OCI-LY1 (cell line): ENCODE results near the gene UBA52.

Experiments used
- H2AFZ ChIP-seq: fragments of 200-600 bp; sonication (generic), shearing (Covaris generic); 2 replicates; pipeline ENCODE4 v1.6.0; 2014; ENCODE audit warnings: antibody characterized with exemption, mild to moderate bottlenecking, low read length
- H3F3A ChIP-seq: fragments of 200-600 bp; sonication (generic), shearing (Covaris generic); 2 replicates; pipeline ENCODE4 v1.6.0; 2014; ENCODE audit warnings: mild to moderate bottlenecking, antibody characterized with exemption, low read length, moderate library complexity; ENCODE audit not compliant: insufficient read depth
- H3K27ac ChIP-seq: fragments of 200-600 bp; sonication (generic); 2 replicates; pipeline ENCODE4 v1.5.1; 2014; ENCODE audit warnings: low read length, mixed run types, mild to moderate bottlenecking, low read depth; ENCODE audit not compliant: poor library complexity, severe bottlenecking
- H3K27me3 ChIP-seq: fragments of 200-600 bp; sonication (generic); 2 replicates; pipeline ENCODE4 v1.6.0; 2014; ENCODE audit warnings: antibody characterized with exemption, mild to moderate bottlenecking, low read length, moderate library complexity; ENCODE audit not compliant: insufficient read depth
- H3K36me3 ChIP-seq: fragments of 200-600 bp; sonication (generic); 2 replicates; pipeline ENCODE4 v1.6.1; 2014; ENCODE audit warnings: mild to moderate bottlenecking, antibody characterized with exemption, low read length, moderate library complexity, mixed read lengths; ENCODE audit not compliant: insufficient read depth
- H3K4me1 ChIP-seq: fragments of 200-600 bp; sonication (generic); 2 replicates; pipeline ENCODE4 v1.5.1; 2014; ENCODE audit warnings: mild to moderate bottlenecking, low read length, moderate library complexity; ENCODE audit not compliant: insufficient read depth, severe bottlenecking
- H3K4me2 ChIP-seq: fragments of 200-600 bp; sonication (generic), shearing (Covaris generic); 2 replicates; pipeline ENCODE4 v1.6.1; 2014; ENCODE audit warnings: low read length
- H3K4me3 ChIP-seq: fragments of 200-600 bp; sonication (generic); 2 replicates; pipeline ENCODE4 v1.5.1; 2014; ENCODE audit warnings: low read length, low read depth, mild to moderate bottlenecking, mixed read lengths; ENCODE audit not compliant: poor library complexity, severe bottlenecking
- H3K79me2 ChIP-seq: fragments of 200-600 bp; shearing (Covaris generic); 2 replicates; pipeline ENCODE4 v1.6.1; 2016; ENCODE audit warnings: mixed run types, low read length, mixed read lengths; ENCODE audit not compliant: insufficient read depth
- H3K9ac ChIP-seq: fragments of 200-600 bp; sonication (generic), shearing (Covaris generic); 2 replicates; pipeline ENCODE4 v1.6.1; 2014; ENCODE audit warnings: mild to moderate bottlenecking, low read length, mixed read lengths
- H3K9me2 ChIP-seq: fragments of 200-600 bp; sonication (generic), shearing (Covaris generic); 2 replicates; pipeline ENCODE4 v1.6.1; 2014; ENCODE audit warnings: low read depth, mild to moderate bottlenecking, low read length, mixed read lengths
- H3K9me3 ChIP-seq: fragments of 200-600 bp; shearing (Covaris generic); 2 replicates; pipeline ENCODE4 v1.6.1; 2014; ENCODE audit warnings: low read length, mixed read lengths
- H4K20me1 ChIP-seq: fragments of 200-600 bp; sonication (generic), shearing (Covaris generic); 2 replicates; pipeline ENCODE4 v1.6.0; 2016; ENCODE audit warnings: mild to moderate bottlenecking, low read length; ENCODE audit not compliant: insufficient read depth
- EZH2 ChIP-seq: fragments of 200-600 bp; sonication (generic), shearing (Covaris generic); IDR thresholded peaks from 2 replicates; pipeline ENCODE4 v1.8.0; 2017; ENCODE audit warnings: borderline replicate concordance, mixed run types, mild to moderate bottlenecking, antibody characterized with exemption, low read length, moderate library complexity, mixed read lengths
- TF ChIP-seq, protein P1 (sequence below): fragments of 200-600 bp; sonication (generic), shearing (Covaris generic); IDR thresholded peaks from 2 replicates; pipeline ENCODE4 v1.5.1; 2017; ENCODE audit warnings: mild to moderate bottlenecking, antibody characterized with exemption, low read length, moderate library complexity, mixed read lengths

The UBA52 gene

DNA sequence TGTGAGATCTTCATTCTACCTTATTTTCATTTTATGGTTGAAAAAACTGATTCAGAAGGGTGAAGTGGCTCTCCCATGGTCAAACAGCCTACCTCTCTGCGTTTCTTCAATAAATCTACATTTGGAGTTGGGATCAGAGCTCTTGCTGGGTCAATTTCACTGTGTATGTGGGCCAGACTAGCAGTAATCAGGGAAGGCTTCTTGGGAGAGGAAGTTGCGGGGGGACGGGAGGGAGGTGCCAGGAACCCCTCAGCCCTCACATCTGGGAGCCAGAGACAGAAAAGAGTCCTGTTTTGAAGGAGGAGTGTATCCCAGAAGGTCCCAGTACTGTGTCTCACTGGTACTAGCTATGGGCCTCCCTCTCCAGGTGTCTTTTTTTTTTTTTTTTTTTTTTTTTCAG is 13.1 kb upstream of the UBA52 start:
- H3K79me2 ChIP-seq, result peaks cover 13% of the 10 kb centered on the region
- H4K20me1 ChIP-seq, result no peaks in the 10 kb centered on the region
- H3K4me1 ChIP-seq, result peaks cover 30% of the 10 kb centered on the region
- H3K9me3 ChIP-seq, result no peaks in the 10 kb centered on the region
- H2AFZ ChIP-seq, result no peak overlapping the region
- no peaks in the 10 kb centered on the region for H3K27me3 ChIP-seq
- H3F3A ChIP-seq, result no peaks in the 10 kb centered on the region
- TF ChIP-seq, protein P1, sequence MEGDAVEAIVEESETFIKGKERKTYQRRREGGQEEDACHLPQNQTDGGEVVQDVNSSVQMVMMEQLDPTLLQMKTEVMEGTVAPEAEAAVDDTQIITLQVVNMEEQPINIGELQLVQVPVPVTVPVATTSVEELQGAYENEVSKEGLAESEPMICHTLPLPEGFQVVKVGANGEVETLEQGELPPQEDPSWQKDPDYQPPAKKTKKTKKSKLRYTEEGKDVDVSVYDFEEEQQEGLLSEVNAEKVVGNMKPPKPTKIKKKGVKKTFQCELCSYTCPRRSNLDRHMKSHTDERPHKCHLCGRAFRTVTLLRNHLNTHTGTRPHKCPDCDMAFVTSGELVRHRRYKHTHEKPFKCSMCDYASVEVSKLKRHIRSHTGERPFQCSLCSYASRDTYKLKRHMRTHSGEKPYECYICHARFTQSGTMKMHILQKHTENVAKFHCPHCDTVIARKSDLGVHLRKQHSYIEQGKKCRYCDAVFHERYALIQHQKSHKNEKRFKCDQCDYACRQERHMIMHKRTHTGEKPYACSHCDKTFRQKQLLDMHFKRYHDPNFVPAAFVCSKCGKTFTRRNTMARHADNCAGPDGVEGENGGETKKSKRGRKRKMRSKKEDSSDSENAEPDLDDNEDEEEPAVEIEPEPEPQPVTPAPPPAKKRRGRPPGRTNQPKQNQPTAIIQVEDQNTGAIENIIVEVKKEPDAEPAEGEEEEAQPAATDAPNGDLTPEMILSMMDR, result no peak
- TF ChIP-seq EZH2, result no peak
- peak overlapping the region; percentile 97 for H3K4me2 ChIP-seq
- H3K9ac ChIP-seq, result peak overlapping the region; percentile 91
- peaks cover 19% of the 10 kb centered on the region for H3K36me3 ChIP-seq
- peak overlapping the region; percentile 55 for H3K27ac ChIP-seq
- H3K9me2 ChIP-seq, result no peaks in the 10 kb centered on the region
- peak overlapping the region; percentile 82 for H3K4me3 ChIP-seq

DNA sequence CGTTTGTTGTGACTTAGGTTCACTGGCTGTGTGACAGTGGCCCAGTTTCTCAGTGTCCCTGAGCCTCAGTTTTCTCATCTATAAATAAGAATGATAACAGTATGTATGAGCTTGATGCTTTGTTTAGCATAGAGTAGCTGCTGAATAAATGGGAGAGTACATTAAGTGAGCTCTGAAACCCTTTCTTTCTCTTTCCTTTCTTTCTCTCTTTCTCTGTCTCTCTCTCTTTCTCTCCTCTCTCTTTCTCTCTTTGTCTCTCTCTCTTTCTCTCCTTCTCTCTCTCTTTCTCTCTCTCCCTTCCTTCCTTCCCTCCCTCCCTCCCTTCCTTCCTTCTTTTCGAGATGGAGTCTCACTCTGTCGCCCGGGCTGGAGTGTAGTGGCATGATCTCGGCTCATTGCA is 12.0 kb upstream of the UBA52 start:
- H2AFZ ChIP-seq, result no peak overlapping the region
- peak overlapping the region; percentile 37; the same call in 1 of the 2 replicates for H3K9ac ChIP-seq

DNA sequence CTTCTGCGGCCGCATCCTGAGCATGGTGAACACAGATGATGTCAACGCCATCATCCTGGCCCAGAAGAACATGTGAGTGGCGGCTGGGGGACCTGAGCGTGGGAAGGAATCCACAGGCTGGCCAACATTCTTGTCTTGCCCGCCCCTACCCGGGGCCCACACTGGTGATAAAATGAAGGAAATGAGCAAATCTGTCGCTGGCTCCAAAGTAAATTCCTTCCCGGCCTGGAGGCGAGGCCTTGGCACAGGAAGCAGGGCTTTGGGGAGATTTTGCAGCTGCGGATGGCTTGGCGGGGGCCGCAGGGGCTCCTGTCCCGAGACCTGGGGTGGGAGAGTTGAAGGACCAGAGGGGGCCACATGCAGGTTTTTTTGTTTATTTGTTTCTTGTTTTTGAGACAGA is 9.6 kb upstream of the UBA52 start:
- Histone ChIP-seq H4K20me1 (no peaks in the 10 kb centered on the region), H3F3A (no peaks in the 10 kb centered on the region), H3K9me2 (no peaks in the 10 kb centered on the region), H3K4me3 (no peak overlapping the region), H2AFZ (no peak overlapping the region), H3K27me3 (no peaks in the 10 kb centered on the region), H3K27ac (no peak overlapping the region), H3K9me3 (no peaks in the 10 kb centered on the region), H3K36me3 (peaks cover 51% of the 10 kb centered on the region), H3K9ac (no peak overlapping the region), H3K79me2 (peaks cover 13% of the 10 kb centered on the region), H3K4me2 (no peak overlapping the region), H3K4me1 (peaks cover 17% of the 10 kb centered on the region)
- TF ChIP-seq EZH2, result no peak
- TF ChIP-seq, protein P1, result no peak

More for the DNA sequence above, 12.0 kb upstream of the UBA52 start:
- Histone ChIP-seq H3K27ac (no peak overlapping the region), H4K20me1 (no peaks in the 10 kb centered on the region), H3K4me2 (peak overlapping the region; percentile 97), H3K27me3 (no peaks in the 10 kb centered on the region), H3K9me3 (no peaks in the 10 kb centered on the region), H3K79me2 (peaks cover 13% of the 10 kb centered on the region), H3K36me3 (peaks cover 30% of the 10 kb centered on the region), H3K4me1 (peaks cover 25% of the 10 kb centered on the region), H3F3A (no peaks in the 10 kb centered on the region), H3K4me3 (peak overlapping the region; percentile 82), H3K9me2 (no peaks in the 10 kb centered on the region)
- TF ChIP-seq, protein P1, result no peak
- no peak for TF ChIP-seq EZH2
